ENCODE measurements around the gene NIPAL1. TPM values are rescaled to one million over a fixed set of nuclear protein-coding genes. Genes with fewer than 3 reads are reported as not detected.

The NIPAL1 gene
- total and polyA plus RNA-seq, 2 donors (not counting 3 experiments of a cell fraction or from before 2014, with no cell fraction given): 0.36 to 1.7 TPM

GRCh38 chr4:48022192-48022799 is 5.7 kb downstream of the NIPAL1 start:
- no peak for DNase-seq (ENCODE audit: low read depth, low spot score)
- intact Hi-C loops (cut with micrococcal nuclease): no loop called here
- ChIA-PET POLR2A (no interaction called here), CTCF (interaction anchor here (1.6 kb wide), 1 partner anchor 12 kb away, joined by 5 read pairs; no protein-coding TSS in a partner anchor)
- H3K36me3 ChIP-seq (ENCODE audit: control insufficient read depth in 2 of 2, extremely low read depth in 1 of 2, insufficient read depth in 2 of 2, low read length in 2 of 2): no peaks in the 10 kb centered on the region
- FAIRE-seq: no peak
- H3K27me3 ChIP-seq (ENCODE audit: control insufficient read depth in 2 of 2, insufficient read depth in 2 of 2, low read length in 2 of 2): peaks cover 0 to 4% of the 10 kb centered on the region in 2 experiments
- H3K79me2 ChIP-seq (ENCODE audit: control insufficient read depth, insufficient read depth, low read length): no peaks in the 10 kb centered on the region
- no peak overlapping the region for H3K4me3 ChIP-seq (replicated peaks in 1 of 3; ENCODE audit: insufficient read depth in 1 of 3, low read depth in 1 of 3, low read length in 3 of 3)
- BruUV-seq (replicated peaks): no TSS peak
- H3K9me3 ChIP-seq (replicated peaks; ENCODE audit: control insufficient read depth, insufficient read depth, low read length): no peaks in the 10 kb centered on the region
- TF ChIP-seq EZH2 (IDR thresholded peaks at IDR 0.05; ENCODE audit: borderline replicate concordance, low read depth, low read length, severe bottlenecking): no peak
- TF ChIP-seq FOS (IDR thresholded peaks at IDR 0.05; ENCODE audit: borderline replicate concordance, insufficient read depth, low read length): no peak
- no peak for TF ChIP-seq POLR2AphosphoS5 (IDR thresholded peaks at IDR 0.05; ENCODE audit: insufficient read depth, low read depth, low read length)
- TF ChIP-seq, protein P1, sequence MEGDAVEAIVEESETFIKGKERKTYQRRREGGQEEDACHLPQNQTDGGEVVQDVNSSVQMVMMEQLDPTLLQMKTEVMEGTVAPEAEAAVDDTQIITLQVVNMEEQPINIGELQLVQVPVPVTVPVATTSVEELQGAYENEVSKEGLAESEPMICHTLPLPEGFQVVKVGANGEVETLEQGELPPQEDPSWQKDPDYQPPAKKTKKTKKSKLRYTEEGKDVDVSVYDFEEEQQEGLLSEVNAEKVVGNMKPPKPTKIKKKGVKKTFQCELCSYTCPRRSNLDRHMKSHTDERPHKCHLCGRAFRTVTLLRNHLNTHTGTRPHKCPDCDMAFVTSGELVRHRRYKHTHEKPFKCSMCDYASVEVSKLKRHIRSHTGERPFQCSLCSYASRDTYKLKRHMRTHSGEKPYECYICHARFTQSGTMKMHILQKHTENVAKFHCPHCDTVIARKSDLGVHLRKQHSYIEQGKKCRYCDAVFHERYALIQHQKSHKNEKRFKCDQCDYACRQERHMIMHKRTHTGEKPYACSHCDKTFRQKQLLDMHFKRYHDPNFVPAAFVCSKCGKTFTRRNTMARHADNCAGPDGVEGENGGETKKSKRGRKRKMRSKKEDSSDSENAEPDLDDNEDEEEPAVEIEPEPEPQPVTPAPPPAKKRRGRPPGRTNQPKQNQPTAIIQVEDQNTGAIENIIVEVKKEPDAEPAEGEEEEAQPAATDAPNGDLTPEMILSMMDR (IDR thresholded peaks at IDR 0.05; ENCODE audit: extremely low read depth in 1 of 2, insufficient read depth in 1 of 2, low read depth in 1 of 2, low read length in 2 of 2): no peak
- TF ChIP-seq MAX (IDR thresholded peaks at IDR 0.05; ENCODE audit: insufficient read depth, insufficient read length): no peak
- no peak for TF ChIP-seq GATA2 (IDR thresholded peaks at IDR 0.05; ENCODE audit: insufficient read depth, insufficient read length, low read depth, low read length)
- no peak for TF ChIP-seq JUN (IDR thresholded peaks at IDR 0.05; ENCODE audit: borderline replicate concordance, insufficient read depth, insufficient read length, low read depth)
- TF ChIP-seq MYC (IDR thresholded peaks at IDR 0.05; ENCODE audit: low read depth, low read length): no peak
- TF ChIP-seq POLR2A (IDR thresholded peaks at IDR 0.05; ENCODE audit: low read depth, low read length): no peak
- no peaks in the 10 kb centered on the region for H3K9me1 ChIP-seq (replicated peaks; ENCODE audit: control insufficient read depth, extremely low read depth, insufficient read depth, low read length)
- no peak overlapping the region for H2AFZ ChIP-seq (ENCODE audit: low read depth, low read length)
- H3K4me1 ChIP-seq (ENCODE audit: control insufficient read depth, extremely low read depth, insufficient read depth, low read length): no peaks in the 10 kb centered on the region
- H4K20me1 ChIP-seq (replicated peaks; ENCODE audit: control insufficient read depth, extremely low read depth, insufficient read depth, low read length): no peaks in the 10 kb centered on the region
- H3K27ac ChIP-seq (ENCODE audit: insufficient read depth, low read depth, low read length): no peak overlapping the region
- dilution Hi-C loops (cut with MboI; ENCODE audit: extremely low pct_ligation_motif_present, low sequenced_read_pairs): no loop called here
- no peak overlapping the region for H3K9ac ChIP-seq (replicated peaks; ENCODE audit: extremely low read depth, insufficient read depth, low read length)
- no peak overlapping the region for H3K4me2 ChIP-seq (ENCODE audit: insufficient read depth, low read length)
